OCI-LY3 (cell line): ENCODE data around the gene IGDCC3.

ENCODE experiments used
- H2AFZ ChIP-seq: fragments of 200-600, 300-600 bp; shearing (Covaris generic); 2 replicates; pipeline ENCODE4 v1.6.0; 2014; ENCODE audit warnings: antibody characterized with exemption, low read depth, low read length
- H3K27ac ChIP-seq: fragments of 200-600, 300-600 bp; sonication (generic); 2 replicates; pipeline ENCODE4 v1.5.1; 2014; ENCODE audit warnings: mild to moderate bottlenecking, low read length, moderate library complexity, mixed read lengths
- H3K27me3 ChIP-seq: fragments of 200-600, 300-600 bp; sonication (generic); 2 replicates; pipeline ENCODE4 v1.6.1; 2014; ENCODE audit warnings: low read depth, low read length, mixed read lengths
- H3K36me3 ChIP-seq: fragments of 200-600, 300-600 bp; sonication (generic); replicated peaks from 2 replicates; pipeline ENCODE3; 2014; ENCODE audit warnings: low read depth, low read length, mixed read lengths
- H3K4me1 ChIP-seq: fragments of 300-600, 200-600 bp; sonication (generic); 2 replicates; pipeline ENCODE4 v1.6.1; 2014; ENCODE audit warnings: low read length, mixed read lengths
- H3K4me2 ChIP-seq: fragments of 200-600, 300-600 bp; sonication (generic); 2 replicates; pipeline ENCODE4 v1.6.1; 2014; ENCODE audit warnings: low read length, mixed read lengths
- H3K4me3 ChIP-seq: fragments of 300-600, 200-600 bp; sonication (generic); 2 replicates; pipeline ENCODE4 v1.5.1; 2014; ENCODE audit warnings: antibody characterized with exemption, mild to moderate bottlenecking, low read length, moderate library complexity
- H3K79me2 ChIP-seq: fragments of 300-600, 200-600 bp; shearing (Covaris generic); 2 replicates; pipeline ENCODE4 v1.6.1; 2014; ENCODE audit warnings: mild to moderate bottlenecking, low read length, mixed read lengths
- H3K9ac ChIP-seq: fragments of 300-600, 200-600 bp; shearing (Covaris generic); 2 replicates; pipeline ENCODE4 v1.6.0; 2014; ENCODE audit warnings: mild to moderate bottlenecking, low read length, moderate library complexity
- H3K9me3 ChIP-seq: fragments of 200-600, 300-600 bp; shearing (Covaris generic); 2 replicates; pipeline ENCODE4 v1.6.1; 2014; ENCODE audit warnings: low read length, mixed read lengths; ENCODE audit not compliant: insufficient read depth
- H4K20me1 ChIP-seq: fragments of 200-600, 300-600 bp; sonication (generic); 2 replicates; pipeline ENCODE4 v1.6.1; 2016; ENCODE audit warnings: low read length, mixed read lengths; ENCODE audit not compliant: insufficient read depth
- EZH2phosphoT487 ChIP-seq: fragments of 200-600 bp; shearing (Covaris generic); IDR thresholded peaks from 2 replicates; pipeline ENCODE4 v1.6.1; 2018; ENCODE audit warnings: antibody characterized with exemption, mixed run types, low read depth
- TF ChIP-seq, protein P1 (sequence below): fragments of 200-600, 300-600 bp; sonication (generic); IDR thresholded peaks from 2 replicates; pipeline ENCODE4 v1.5.1; 2014; ENCODE audit warnings: antibody characterized with exemption, low read length, low read depth

The IGDCC3 gene

DNA sequence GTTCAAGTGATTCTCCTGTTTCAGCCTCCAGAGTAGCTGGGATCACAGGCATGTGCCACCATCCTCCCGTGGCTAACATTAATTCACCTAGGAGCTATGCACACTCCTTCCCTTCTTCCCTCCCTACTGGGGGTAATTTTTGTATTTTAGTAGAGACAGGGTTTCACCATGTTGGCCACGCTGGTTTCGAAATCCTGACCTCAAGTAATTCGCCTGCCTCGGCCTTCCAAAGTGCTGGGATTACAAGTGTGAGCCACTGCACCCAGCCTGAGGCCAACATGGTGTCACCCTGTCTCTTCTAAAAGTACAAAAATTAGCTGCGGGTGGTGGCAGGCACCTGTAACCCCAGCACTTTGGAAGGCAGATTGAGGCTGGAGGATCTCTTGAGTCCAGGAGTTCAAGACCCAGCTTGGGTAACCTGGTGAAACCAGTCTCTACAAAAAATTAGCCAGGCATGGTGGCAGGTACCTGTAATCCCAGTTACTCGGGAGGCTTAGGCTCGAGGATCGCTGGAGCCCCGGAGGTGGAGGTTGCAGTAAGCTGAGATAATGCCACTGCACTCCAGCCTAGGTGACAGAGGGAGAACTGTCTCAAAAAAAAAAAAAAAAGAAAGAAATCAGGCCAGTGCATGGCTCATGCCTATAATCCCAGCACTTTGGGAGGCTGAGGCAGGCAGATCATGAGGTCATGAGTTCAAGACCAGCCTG lies 67.2 kb downstream of the IGDCC3 start:
- Histone ChIP-seq H3K79me2 (no peaks in the 10 kb centered on the region), H2AFZ (no peak overlapping the region), H3K9ac (no peak overlapping the region), H3K4me3 (no peak overlapping the region), H3K9me3 (no peaks in the 10 kb centered on the region), H3K27me3 (peaks cover 20% of the 10 kb centered on the region), H3K27ac (no peak overlapping the region), H3K4me2 (no peak overlapping the region), H3K36me3 (no peaks in the 10 kb centered on the region), H4K20me1 (no peaks in the 10 kb centered on the region), H3K4me1 (0 out of 2 replicates have a peak, but pooled peaks cover 4% of the 10 kb centered on the region)
- TF ChIP-seq EZH2phosphoT487, result no peak
- TF ChIP-seq, protein P1, sequence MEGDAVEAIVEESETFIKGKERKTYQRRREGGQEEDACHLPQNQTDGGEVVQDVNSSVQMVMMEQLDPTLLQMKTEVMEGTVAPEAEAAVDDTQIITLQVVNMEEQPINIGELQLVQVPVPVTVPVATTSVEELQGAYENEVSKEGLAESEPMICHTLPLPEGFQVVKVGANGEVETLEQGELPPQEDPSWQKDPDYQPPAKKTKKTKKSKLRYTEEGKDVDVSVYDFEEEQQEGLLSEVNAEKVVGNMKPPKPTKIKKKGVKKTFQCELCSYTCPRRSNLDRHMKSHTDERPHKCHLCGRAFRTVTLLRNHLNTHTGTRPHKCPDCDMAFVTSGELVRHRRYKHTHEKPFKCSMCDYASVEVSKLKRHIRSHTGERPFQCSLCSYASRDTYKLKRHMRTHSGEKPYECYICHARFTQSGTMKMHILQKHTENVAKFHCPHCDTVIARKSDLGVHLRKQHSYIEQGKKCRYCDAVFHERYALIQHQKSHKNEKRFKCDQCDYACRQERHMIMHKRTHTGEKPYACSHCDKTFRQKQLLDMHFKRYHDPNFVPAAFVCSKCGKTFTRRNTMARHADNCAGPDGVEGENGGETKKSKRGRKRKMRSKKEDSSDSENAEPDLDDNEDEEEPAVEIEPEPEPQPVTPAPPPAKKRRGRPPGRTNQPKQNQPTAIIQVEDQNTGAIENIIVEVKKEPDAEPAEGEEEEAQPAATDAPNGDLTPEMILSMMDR, result no peak

DNA sequence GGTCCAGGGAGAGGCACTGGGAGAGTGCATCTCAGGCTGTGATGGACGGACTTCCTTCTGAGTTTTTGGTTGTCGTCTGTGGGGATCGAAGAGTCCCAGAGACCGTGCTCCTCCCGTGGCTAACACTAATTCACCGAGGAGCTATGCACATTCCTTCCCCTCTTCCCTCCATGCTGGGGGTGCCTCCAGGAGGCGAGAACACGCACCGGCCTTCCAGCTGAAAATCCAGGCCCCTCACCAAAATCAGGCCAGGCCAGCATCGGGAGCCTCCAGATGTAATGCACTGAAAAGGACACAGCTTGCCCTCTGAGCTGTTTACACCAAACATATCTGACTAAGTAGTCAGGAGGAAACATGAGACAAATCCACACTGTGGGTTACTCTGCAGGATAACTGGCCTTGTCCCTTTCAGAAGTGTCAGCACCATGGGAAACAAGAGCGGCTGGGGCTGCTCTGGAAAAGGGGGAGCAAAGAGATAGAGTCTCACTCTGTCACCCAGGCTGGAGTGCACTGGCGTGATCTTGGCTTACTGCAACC lies 67.9 kb downstream of the IGDCC3 start:
- no peak overlapping the region for H3K4me2 ChIP-seq
- H3K36me3 ChIP-seq, result no peaks in the 10 kb centered on the region
- no peak overlapping the region for H2AFZ ChIP-seq
- TF ChIP-seq, protein P1, result no peak
- TF ChIP-seq EZH2phosphoT487, result no peak
- no peaks in the 10 kb centered on the region for H4K20me1 ChIP-seq
- peaks cover 20% of the 10 kb centered on the region for H3K27me3 ChIP-seq
- H3K4me1 ChIP-seq, result peaks cover 9% of the 10 kb centered on the region
- no peaks in the 10 kb centered on the region for H3K9me3 ChIP-seq
- H3K79me2 ChIP-seq, result no peaks in the 10 kb centered on the region
- H3K4me3 ChIP-seq, result no peak overlapping the region
- no peak overlapping the region for H3K9ac ChIP-seq
- H3K27ac ChIP-seq, result no peak overlapping the region

DNA sequence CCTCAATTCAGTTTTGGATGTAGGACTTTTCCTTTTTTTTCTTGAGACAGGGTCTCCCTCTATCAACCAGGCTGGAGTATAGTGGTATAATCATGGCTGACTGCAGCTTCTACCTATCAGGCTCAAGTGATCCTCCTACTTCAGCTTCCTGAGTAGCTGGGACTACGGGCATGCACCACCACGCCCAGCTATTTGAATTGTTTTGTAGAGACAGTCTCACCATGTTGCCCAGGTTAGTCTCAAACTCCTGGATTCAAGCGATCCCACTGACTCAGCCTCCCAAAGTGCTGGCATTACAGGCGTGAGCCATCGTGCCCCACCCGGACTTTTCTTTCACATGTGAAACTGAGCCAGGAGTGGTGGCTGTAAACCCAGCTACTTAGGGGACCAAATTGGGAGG lies 69.8 kb downstream of the IGDCC3 start:
- Histone ChIP-seq H2AFZ (no peak overlapping the region), H4K20me1 (no peaks in the 10 kb centered on the region), H3K9ac (no peak overlapping the region), H3K4me1 (peaks cover 15% of the 10 kb centered on the region), H3K4me2 (no peak overlapping the region), H3K9me3 (no peaks in the 10 kb centered on the region), H3K79me2 (no peaks in the 10 kb centered on the region), H3K27ac (no peak overlapping the region), H3K27me3 (peaks cover 20% of the 10 kb centered on the region), H3K36me3 (no peaks in the 10 kb centered on the region), H3K4me3 (no peak overlapping the region)
- TF ChIP-seq, protein P1, result no peak
- no peak for TF ChIP-seq EZH2phosphoT487

DNA sequence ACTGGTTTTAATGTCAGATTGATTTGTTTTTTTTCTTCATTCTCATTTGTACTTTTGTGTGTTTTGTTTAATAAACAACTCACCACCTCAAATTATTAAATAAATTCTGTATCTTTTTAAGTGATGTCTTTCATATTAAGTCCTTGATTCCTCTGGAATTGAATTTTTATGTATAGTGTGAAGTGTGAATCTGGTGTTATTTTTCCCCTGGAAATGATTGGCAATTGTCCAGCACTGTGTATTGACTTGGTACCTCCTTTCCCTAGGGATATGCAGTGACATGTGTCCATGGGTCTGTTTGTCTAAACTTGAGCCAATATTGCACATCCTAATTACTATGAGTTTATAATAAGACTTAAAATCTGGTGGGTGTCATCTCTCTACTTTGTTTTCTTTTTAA lies 71.3 kb downstream of the IGDCC3 start:
- H3K4me1 ChIP-seq, result peaks cover 15% of the 10 kb centered on the region

More for the DNA sequence above, 71.3 kb downstream of the IGDCC3 start:
- Histone ChIP-seq H4K20me1 (no peaks in the 10 kb centered on the region), H2AFZ (no peak overlapping the region), H3K9ac (no peak overlapping the region), H3K4me3 (no peak overlapping the region), H3K4me2 (no peak overlapping the region), H3K79me2 (no peaks in the 10 kb centered on the region), H3K9me3 (no peaks in the 10 kb centered on the region), H3K36me3 (no peaks in the 10 kb centered on the region), H3K27ac (no peak overlapping the region), H3K27me3 (peaks cover 13% of the 10 kb centered on the region)
- TF ChIP-seq EZH2phosphoT487, result no peak
- TF ChIP-seq, protein P1, result no peak
